ENCODE measurements around the gene FHIT.

The FHIT gene

GRCh38 chr3:60756241-60757030 lies 494.8 kb downstream of the FHIT start:
- no peak for DNase-seq

DNA sequence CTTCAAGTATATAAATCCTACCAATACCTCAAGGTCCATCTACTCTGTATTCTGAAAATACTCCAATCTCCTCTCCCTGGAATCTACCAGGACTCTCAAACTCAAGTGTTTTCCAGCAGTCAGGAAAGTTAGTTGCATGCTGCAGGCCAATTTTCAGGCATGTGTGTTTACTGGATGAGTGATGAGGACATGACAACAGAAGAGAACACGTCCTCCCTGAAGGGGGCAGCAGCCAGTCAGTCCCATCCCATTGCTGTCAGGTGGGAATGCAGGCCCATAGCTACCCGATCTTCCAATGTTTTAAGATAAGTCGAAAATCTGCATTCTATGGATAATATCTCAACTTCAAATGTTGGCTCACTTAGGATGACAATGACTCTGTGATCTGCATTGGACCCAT lies 496.2 kb downstream of the FHIT start:
- DNase-seq: peak; percentile 31

DNA sequence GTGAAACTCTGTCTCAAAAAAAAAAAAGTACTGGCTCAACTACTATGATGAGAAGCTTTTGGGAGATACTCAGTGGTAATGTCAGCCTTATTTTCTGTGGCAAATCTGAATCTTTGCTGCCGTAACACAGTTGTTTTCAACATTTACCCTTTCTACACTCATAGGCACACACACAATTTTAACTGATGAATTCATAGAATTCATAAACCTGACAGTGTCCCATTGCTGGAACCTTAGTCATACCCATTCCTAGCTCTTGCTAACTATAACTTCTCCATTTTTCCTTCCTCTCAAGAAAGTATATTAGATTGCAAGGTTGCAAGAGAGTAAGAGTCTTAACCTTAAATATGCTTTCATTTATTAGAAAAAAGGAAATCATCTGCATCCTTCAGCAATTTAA lies 496.6 kb downstream of the FHIT start:
- no peak for DNase-seq

- no peak for DNase-seq
Observed at GRCh38 chr3:60752809-60753208, 498.4 kb downstream of the FHIT start.

- DNase-seq: no peak
Observed at GRCh38 chr3:60746695-60747416, 504.4 kb downstream of the FHIT start.

DNA sequence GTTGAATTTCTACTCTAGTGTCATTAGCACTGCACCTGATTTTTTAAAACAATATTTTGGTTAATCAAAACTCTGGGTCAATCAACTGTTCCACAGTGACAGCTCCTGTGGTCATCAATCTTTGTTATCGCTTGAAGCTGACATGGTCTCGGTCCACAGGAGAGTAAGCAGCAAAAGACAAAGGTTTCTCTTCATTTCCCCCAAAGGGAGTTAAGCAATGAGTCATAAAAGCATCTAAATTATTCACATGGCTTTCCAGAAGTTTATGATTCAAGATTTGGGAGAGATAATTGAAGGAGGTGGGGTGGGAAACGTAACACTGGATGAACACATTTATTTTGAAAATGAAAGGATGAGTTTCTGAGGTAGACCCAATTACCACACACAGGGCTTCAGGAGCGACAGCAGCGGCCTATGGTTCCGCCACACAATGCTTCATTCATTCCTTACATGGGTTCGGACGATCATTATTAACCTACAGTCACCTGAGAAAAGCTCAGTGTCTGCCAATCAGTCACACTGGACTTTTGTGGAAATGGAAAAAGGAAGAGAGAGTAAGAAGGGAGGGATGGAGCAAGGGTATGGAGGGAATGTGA lies 505.1 kb downstream of the FHIT start:
- DNase-seq: no peak

DNA sequence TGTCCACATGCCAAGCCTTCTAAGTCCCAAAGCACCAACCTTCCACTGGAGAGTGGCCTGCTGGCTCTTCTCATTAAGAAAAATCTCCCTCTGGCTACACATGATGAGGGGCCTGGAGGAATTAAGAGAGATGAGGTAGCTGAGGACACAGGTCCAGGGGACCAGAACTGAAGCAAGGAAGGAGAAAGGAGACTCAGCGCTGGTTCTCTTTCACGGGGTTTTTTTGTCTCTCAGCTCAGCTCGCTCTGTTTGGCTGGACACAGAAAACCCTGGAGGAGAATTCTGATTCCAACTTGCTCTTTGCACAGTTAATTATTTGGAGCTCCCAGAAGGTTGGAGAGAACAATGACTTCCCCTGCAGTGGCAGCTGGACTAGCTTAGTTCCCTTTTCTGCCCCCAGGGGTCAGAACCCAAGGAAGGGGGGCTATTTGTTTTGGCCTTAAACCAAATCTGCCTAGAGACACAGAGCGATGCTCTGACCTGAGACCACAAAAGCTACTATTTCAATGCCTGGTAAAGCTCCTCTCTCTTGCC lies 507.6 kb downstream of the FHIT start:
- DNase-seq: peak; percentile 96

DNA sequence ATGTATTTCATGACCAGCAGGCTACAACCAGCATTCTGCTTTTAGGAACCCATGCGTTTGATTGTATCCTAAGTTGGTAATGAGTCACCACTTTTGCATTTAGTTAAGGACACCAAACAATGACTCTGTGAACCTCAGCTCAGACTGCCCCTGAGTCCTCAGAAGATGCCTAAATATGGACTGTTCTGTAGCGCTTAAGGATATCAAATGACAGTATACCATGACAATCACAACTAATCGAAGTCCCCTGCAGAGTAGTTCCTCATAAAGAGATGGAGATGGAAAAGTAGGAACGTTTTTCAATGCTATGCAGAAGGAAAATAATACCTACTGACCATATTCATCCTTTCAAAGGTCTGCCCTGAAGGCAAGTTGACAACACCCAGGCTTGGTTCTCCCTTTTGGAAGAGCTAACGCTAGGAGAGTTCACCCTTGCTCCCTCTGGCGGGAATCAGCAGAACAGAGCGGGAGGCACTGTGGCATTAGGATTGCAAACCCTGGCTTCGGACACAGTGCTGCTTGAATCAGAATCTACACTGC lies 508.6 kb downstream of the FHIT start:
- DNase-seq: peak; percentile 83

DNA sequence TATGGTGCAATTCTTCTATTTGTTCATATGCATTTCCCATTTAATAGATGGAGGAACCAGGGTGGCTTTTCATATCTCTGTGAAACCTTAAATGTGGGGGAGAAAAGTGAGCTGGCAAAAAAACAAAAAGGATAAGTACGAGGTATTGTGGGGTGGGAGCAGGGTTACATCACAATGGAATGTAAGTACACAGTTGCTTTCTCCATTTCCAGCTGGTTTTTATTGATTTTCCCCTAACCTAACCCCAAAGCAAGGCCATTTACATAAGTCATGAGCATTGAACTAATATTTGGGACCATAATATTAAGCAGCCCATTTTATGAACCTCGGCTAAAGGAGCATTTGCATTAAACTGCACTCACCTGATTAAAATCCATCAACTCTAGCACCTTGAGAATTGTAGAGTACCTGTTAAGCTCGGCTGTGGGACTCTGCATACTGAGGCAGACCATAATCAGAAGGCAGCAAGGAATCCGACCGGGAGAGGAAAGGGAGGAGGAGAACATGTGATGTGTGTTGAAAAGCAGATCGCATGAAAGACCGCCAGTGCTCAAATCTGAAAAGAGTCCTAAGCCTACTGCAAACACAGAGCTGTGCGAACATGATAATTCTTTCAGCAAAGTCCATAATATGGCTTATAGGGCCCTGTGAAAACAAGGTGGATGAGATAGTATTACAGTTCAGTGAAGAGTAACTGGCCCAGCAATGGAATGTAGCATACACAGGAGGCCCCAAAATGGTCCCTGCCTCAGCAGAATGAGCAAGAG lies 513.4 kb downstream of the FHIT start:
- no peak for DNase-seq

DNA sequence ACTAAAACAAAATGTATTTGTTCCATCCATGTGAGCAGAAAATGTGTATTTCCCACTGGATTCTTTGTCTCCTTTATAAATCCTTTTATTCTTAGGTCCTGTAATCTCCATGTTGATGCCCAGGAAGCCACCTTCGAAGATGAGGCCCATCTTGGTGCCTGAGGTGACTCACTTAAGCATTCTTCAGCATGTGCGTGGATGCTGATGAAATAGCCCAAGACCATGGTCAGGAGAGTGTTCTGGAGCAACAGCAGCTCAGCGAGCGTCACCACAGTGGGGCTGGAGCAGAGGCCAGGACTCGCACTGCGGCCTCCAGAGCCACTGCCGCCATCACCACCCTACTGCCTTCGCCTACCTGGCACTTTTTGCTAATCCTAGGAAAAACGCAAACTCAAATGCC lies 520.9 kb downstream of the FHIT start:
- DNase-seq: no peak

- no peak for DNase-seq
Observed at GRCh38 chr3:60729056-60729455, 522.2 kb downstream of the FHIT start.

DNA sequence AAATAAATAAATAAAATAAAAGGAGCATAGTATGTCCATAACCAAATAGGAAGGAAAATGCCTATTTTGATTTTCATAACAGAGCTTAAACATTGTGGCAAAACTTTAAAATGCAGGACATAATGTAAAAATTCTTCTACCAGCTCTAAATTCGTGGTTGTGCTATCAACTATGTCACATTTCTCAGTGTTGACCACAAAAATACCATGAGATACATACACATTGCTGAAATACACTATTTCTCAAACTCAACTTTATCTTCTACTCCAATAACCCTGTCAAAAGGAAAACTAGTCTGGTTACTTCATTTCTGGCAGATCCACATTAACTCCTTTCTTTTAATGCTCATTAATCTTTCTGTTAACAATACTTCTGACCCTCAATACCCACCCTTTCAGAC lies 523.2 kb downstream of the FHIT start:
- DNase-seq: no peak

DNA sequence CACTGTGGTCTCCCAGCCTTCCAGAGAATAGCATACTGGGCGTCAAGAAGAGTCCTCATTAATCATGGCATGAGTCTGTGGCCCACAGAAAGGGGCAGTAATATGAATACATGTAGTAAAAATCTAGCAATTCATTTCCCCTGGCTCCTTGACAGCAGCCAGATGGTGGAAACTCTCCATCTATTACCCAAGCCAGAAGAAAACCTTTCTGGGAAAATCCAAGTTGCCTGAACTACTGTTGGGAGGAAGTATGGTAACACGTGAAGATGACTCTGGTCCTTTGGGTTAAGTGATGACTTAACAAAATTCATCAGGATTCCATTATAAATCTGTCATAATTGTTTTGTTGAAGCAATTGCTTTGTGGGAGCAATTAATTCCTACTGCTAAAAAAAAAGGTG lies 530.5 kb downstream of the FHIT start:
- peak; percentile 53 for DNase-seq

DNA sequence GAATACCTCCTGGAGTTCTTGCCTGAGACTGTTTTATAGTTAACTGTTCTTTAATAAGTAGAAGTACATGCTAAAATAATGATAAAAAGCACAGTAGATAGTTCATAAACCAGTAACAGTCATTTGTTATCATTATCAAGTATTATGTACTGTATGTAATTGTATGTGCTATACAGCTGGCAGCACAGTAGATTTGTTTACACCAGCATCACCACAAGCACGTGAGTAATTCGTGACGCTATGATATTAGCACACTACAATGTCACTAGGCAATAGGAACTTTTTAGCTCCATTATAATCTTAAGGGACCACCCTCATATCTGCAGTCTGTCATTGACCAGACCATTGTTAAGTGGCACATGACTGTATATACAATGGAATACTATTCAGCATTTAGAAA lies 534.7 kb downstream of the FHIT start:
- no peak for DNase-seq

DNA sequence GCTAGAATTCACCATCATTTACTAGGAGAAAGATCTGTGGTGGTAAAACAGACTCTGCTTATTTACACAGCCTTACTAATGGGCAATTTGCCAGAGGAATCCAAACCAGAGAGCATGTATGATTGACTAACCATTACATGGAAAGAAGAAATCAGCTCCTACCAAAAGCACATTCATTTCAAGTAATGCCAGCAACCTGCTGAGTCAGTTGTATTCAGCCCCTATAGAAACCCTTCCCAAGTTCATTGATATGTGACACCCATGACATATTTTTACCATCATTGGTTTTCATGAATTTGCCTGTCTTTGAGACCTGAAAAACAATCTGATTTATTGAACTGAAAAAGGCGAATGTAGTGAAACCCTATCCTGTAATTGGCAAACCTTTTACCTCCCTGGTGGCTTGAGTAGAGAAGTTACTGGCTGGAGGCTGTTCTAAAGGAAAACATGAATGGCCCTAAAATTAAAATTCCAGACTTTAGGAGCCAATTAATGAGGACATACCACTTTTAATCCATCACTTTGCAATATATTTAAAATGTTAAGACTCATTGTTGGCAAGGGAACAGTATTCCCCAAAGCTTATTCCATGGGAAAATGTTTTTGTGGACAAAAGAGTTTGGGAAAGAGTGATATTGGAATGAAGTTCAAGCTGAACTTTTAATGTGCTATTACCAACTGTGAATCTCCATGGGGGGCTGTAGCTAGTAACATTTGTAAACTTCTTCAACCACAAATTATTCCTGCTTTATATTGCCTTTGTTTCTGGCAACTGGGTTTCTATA lies 542.9 kb downstream of the FHIT start:
- peak; percentile 93 for DNase-seq

GRCh38 chr3:60707452-60708020 lies 543.7 kb downstream of the FHIT start:
- peak; percentile 36 for DNase-seq

GRCh38 chr3:60703956-60704736 lies 547.1 kb downstream of the FHIT start:
- no peak for DNase-seq

- DNase-seq: peak; percentile 78
Observed at GRCh38 chr3:60703008-60703407, 548.2 kb downstream of the FHIT start.

GRCh38 chr3:60698117-60698516 lies 553.1 kb downstream of the FHIT start:
- DNase-seq: peak; percentile 51

- DNase-seq: no peak
Observed at GRCh38 chr3:60697132-60697531, 554.1 kb downstream of the FHIT start.
